ENCODE measurements around the gene NOL8. TPM values are rescaled to one million over a fixed set of nuclear protein-coding genes. Genes with fewer than 3 reads are reported as not detected.

The NOL8 gene
- total and polyA plus RNA-seq, 10 donors = 29.9 to 70.6 (median 39.9) TPM

GRCh38 chr9:92313624-92314012, 11.5 kb downstream of the NOL8 start:
- Histone ChIP-seq H3K4me3 (no peak overlapping the region), H3K27ac (no peak overlapping the region), H3K4me1 (peaks cover 0 to 11% (median 0%) of the 10 kb centered on the region in 6 donors), H3K27me3 (replicated peaks in 1 of 7) (no peaks in the 10 kb centered on the region), H3K9me3 (no peaks in the 10 kb centered on the region), H3K36me3 (peaks cover 0 to 99% (median 67%) of the 10 kb centered on the region in 6 donors)
- no peak for TF ChIP-seq POLR2A (IDR thresholded peaks at IDR 0.05)
- TF ChIP-seq POLR2AphosphoS5 (IDR thresholded peaks at IDR 0.05) = no peak
- no peak for TF ChIP-seq CTCF (IDR thresholded peaks at IDR 0.05 in 8 of 11, conservative IDR thresholded peaks at IDR 0.05 in 3 of 11)
- 67 to 77% (median 71%) methylated on average over 2 of the region's 2 CpGs for WGBS, 5 donors
- DNase-seq = no peak
- intact Hi-C loops (cut with DNase I; ENCODE audit: low total_unique reads) = no loop called here

GRCh38 chr9:92312887-92313623, 12.1 kb downstream of the NOL8 start:
- H3K36me3 ChIP-seq = peaks cover 3 to 99% (median 67%) of the 10 kb centered on the region in 6 donors
- TF ChIP-seq POLR2AphosphoS5 (IDR thresholded peaks at IDR 0.05) (no peak), CTCF (IDR thresholded peaks at IDR 0.05 in 8 of 11, conservative IDR thresholded peaks at IDR 0.05 in 3 of 11) (no peak), POLR2A (IDR thresholded peaks at IDR 0.05) (no peak)
- peaks cover 0 to 11% (median 0%) of the 10 kb centered on the region in 6 donors for H3K4me1 ChIP-seq
- intact Hi-C loops (cut with DNase I; ENCODE audit: low total_unique reads) = no loop called here
- H3K27me3 ChIP-seq (replicated peaks in 1 of 7) = no peaks in the 10 kb centered on the region
- H3K9me3 ChIP-seq = no peaks in the 10 kb centered on the region
- WGBS, 5 donors = 55 to 72% (median 66%) methylated on average over 6 of the region's 6 CpGs
- H3K4me3 ChIP-seq = no peak overlapping the region
- no peak overlapping the region for H3K27ac ChIP-seq
- DNase-seq = no peak

GRCh38 chr9:92310562-92310961, 14.6 kb downstream of the NOL8 start:
- Histone ChIP-seq H3K27me3 (replicated peaks in 1 of 7) (no peaks in the 10 kb centered on the region), H3K36me3 (peaks cover 3 to 99% (median 64%) of the 10 kb centered on the region in 6 donors), H3K27ac (no peak overlapping the region), H3K4me1 (peaks cover 0 to 11% (median 0%) of the 10 kb centered on the region in 6 donors), H3K4me3 (no peak overlapping the region), H3K9me3 (no peaks in the 10 kb centered on the region)
- WGBS, 5 donors = 90 to 95% (median 93%) methylated on average over 3 of the region's 3 CpGs
- TF ChIP-seq CTCF (IDR thresholded peaks at IDR 0.05 in 8 of 11, conservative IDR thresholded peaks at IDR 0.05 in 3 of 11) (no peak), POLR2AphosphoS5 (IDR thresholded peaks at IDR 0.05) (no peak), POLR2A (IDR thresholded peaks at IDR 0.05) (no peak)
- no peak for DNase-seq
- intact Hi-C loops (cut with DNase I; ENCODE audit: low total_unique reads) = no loop called here

- TF ChIP-seq CTCF (IDR thresholded peaks at IDR 0.05 in 8 of 11, conservative IDR thresholded peaks at IDR 0.05 in 3 of 11) (no peak), POLR2AphosphoS5 (IDR thresholded peaks at IDR 0.05) (no peak), POLR2A (IDR thresholded peaks at IDR 0.05) (no peak)
- Histone ChIP-seq H3K4me3 (no peak overlapping the region), H3K9me3 (no peaks in the 10 kb centered on the region), H3K36me3 (peaks cover 3 to 99% (median 73%) of the 10 kb centered on the region in 6 donors), H3K27me3 (replicated peaks in 1 of 7) (no peaks in the 10 kb centered on the region), H3K4me1 (peaks cover 0 to 11% (median 0%) of the 10 kb centered on the region in 6 donors), H3K27ac (no peak overlapping the region)
- intact Hi-C loops (cut with DNase I; ENCODE audit: low total_unique reads) = no loop called here
- DNase-seq = no peak
Measured at GRCh38 chr9:92308893-92309292, 16.3 kb downstream of the NOL8 start.
